GM12878 (cell line): Measurements from ENCODE around the gene OTOGL. TPM values are rescaled to one million over a fixed set of nuclear protein-coding genes. Genes with fewer than 3 reads are reported as not detected.

Source experiments
- ATAC-seq: fragments of 200-7000 bp; cut with Tn5 transposase; 3 replicates; pipeline ENCODE4 v1.9.1; 2020; ENCODE audit warnings: mild to moderate bottlenecking, moderate library complexity
- BruUV-seq: library from RNA; stranded (reverse); fragments of 400-500 nt; replicated peaks from 2 replicates; lab custom pipeline; 2021; lab: Mats Ljungman, UMichigan
- CTCF ChIA-PET: fragments of 300-600 bp; sonication (Branson Sonifier 250); formaldehyde crosslinking; extraction: SDS; loops from one replicate; lab custom pipeline; 2021; ENCODE audit warnings: inconsistent platforms; lab: Yijun Ruan, JAX
- POLR2A ChIA-PET: fragments of 350-600 bp; formaldehyde crosslinking; extraction: SDS; loops from one replicate; lab custom pipeline; 2021; ENCODE audit warnings: inconsistent platforms; lab: Charles Lee
- RAD21 ChIA-PET: fragments of 300-600 bp; sonication (Branson Sonifier 250); formaldehyde crosslinking; loops from one replicate; lab custom pipeline; 2023; ENCODE audit warnings: antibody characterized with exemption; ENCODE audit not compliant: unreplicated experiment; lab: Charles Lee
- SMC1A ChIA-PET: fragments of 300-600 bp; sonication (Branson Sonifier 250); formaldehyde crosslinking; loops from one replicate; lab custom pipeline; 2023; ENCODE audit not compliant: unreplicated experiment, uncharacterized antibody; lab: Charles Lee
- DNase-seq: peaks from one replicate; pipeline ENCODE4 v3.0.0-alpha.2; 2011; ENCODE audit warnings: low read depth, low spot score
- FAIRE-seq: peaks from 3 replicates; lab custom pipeline; 2011; peaks lifted over from hg19 to GRCh38; lab: Jason Lieb, UNC
- H2AFZ ChIP-seq: 2 replicates; pipeline ENCODE4 v1.6.0; 2011; ENCODE audit warnings: low read depth, low read length, control low read depth; ENCODE audit not compliant: control insufficient read depth
- H3K27ac ChIP-seq: 2 replicates; pipeline ENCODE4 v1.5.1; 2011; ENCODE audit warnings: control low read depth; ENCODE audit not compliant: control insufficient read depth, insufficient read depth
- H3K27me3 ChIP-seq, 2 experiments: replicated peaks in 1 of 2; 2 replicates each; pipeline versions ENCODE4 v1.6.0 to v1.6.1; 2011; ENCODE audit warnings: low read length in 1 of 2; ENCODE audit not compliant: control insufficient read depth in 2 of 2, insufficient read depth in 2 of 2
- H3K36me3 ChIP-seq, 2 experiments: 2 replicates each; pipeline ENCODE4 v1.5.1; 2011; ENCODE audit warnings: low read length in 1 of 2; ENCODE audit not compliant: control insufficient read depth in 2 of 2, insufficient read depth in 2 of 2
- H3K4me1 ChIP-seq: 2 replicates; pipeline ENCODE4 v1.6.1; 2011; ENCODE audit warnings: mild to moderate bottlenecking, low read length, moderate library complexity, mixed read lengths; ENCODE audit not compliant: control insufficient read depth, insufficient read depth
- H3K4me2 ChIP-seq: 2 replicates; pipeline ENCODE4 v1.6.0; 2011; ENCODE audit warnings: control low read depth; ENCODE audit not compliant: control insufficient read depth, insufficient read depth
- H3K4me3 ChIP-seq: fragments of 200-600 bp; sonication (generic); 2 replicates; pipeline ENCODE4 v1.5.1; 2016
- H3K79me2 ChIP-seq: 2 replicates; pipeline ENCODE4 v1.6.0; 2011; ENCODE audit warnings: low read length; ENCODE audit not compliant: control insufficient read depth, insufficient read depth
- H3K9ac ChIP-seq: 2 replicates; pipeline ENCODE4 v1.8.0; 2011; ENCODE audit warnings: low read length, control low read depth, mixed read lengths; ENCODE audit not compliant: control insufficient read depth, insufficient read depth
- H3K9me3 ChIP-seq: replicated peaks from 3 replicates; pipeline ENCODE4 v1.5.1; 2011; ENCODE audit warnings: mild to moderate bottlenecking, low read length; ENCODE audit not compliant: control insufficient read depth, insufficient read depth
- H4K20me1 ChIP-seq: 2 replicates; pipeline ENCODE4 v1.6.0; 2011; ENCODE audit not compliant: control insufficient read depth, insufficient read depth
- ASH2L ChIP-seq: fragments of 300-600, 200-600 bp; sonication (generic); IDR thresholded peaks from 2 replicates; pipeline ENCODE4 v1.6.1; 2017; ENCODE audit warnings: low read depth, mild to moderate bottlenecking, borderline replicate concordance
- BHLHE40 ChIP-seq, 2 experiments: fragments of 450-650 bp in 1 of 2; IDR thresholded peaks; 2 replicates each; pipeline ENCODE4 v1.6.1; 2011 to 2017; ENCODE audit warnings: low read depth in 2 of 2, borderline replicate concordance in 1 of 2, improper control_type of control experiment in 1 of 2, low read length in 1 of 2, mild to moderate bottlenecking in 1 of 2
- EZH2 ChIP-seq: IDR thresholded peaks from 2 replicates; pipeline ENCODE4 v1.6.1; 2012; ENCODE audit warnings: low read depth, mild to moderate bottlenecking, control low read depth, inconsistent platforms, low read length, borderline replicate concordance; ENCODE audit not compliant: control insufficient read depth
- GABPA ChIP-seq: IDR thresholded peaks from 2 replicates; pipeline ENCODE4 v1.6.1; 2014; ENCODE audit warnings: antibody characterized with exemption, low read depth, mild to moderate bottlenecking, inconsistent platforms
- GATAD2B ChIP-seq: fragments of 450-650 bp; conservative IDR thresholded peaks from 2 replicates; pipeline ENCODE4 v1.6.1; 2017; ENCODE audit warnings: low read depth, mild to moderate bottlenecking, moderate library complexity
- MAX ChIP-seq: IDR thresholded peaks from 2 replicates; pipeline ENCODE4 v1.6.1; 2012; ENCODE audit warnings: low read depth, low read length, improper control_type of control experiment
- MXI1 ChIP-seq: fragments of 150-350 bp; IDR thresholded peaks from 2 replicates; pipeline ENCODE4 v1.6.1; 2011; ENCODE audit warnings: low read depth, mild to moderate bottlenecking, inconsistent platforms, low read length, improper control_type of control experiment
- NFYB ChIP-seq: IDR thresholded peaks from 2 replicates; pipeline ENCODE4 v1.6.1; 2011; ENCODE audit warnings: low read depth, mild to moderate bottlenecking, low read length, improper control_type of control experiment, moderate library complexity; ENCODE audit not compliant: insufficient read depth
- NR2C2 ChIP-seq: IDR thresholded peaks from 2 replicates; pipeline ENCODE4 v1.6.1; 2011; ENCODE audit warnings: borderline replicate concordance, low read depth; ENCODE audit not compliant: control insufficient read depth, insufficient read length
- PAX8 ChIP-seq: fragments of 450-650 bp; IDR thresholded peaks from 2 replicates; pipeline ENCODE4 v1.6.1; 2017; ENCODE audit warnings: mild to moderate bottlenecking, moderate library complexity
- PBX3 ChIP-seq: IDR thresholded peaks from 2 replicates; pipeline ENCODE4 v1.6.1; 2011; ENCODE audit warnings: mild to moderate bottlenecking, low read depth, low read length, moderate library complexity; ENCODE audit not compliant: insufficient replicate concordance
- PML ChIP-seq: IDR thresholded peaks from 2 replicates; pipeline ENCODE4 v1.6.1; 2012; ENCODE audit warnings: low read length, inconsistent platforms
- SIN3A ChIP-seq: IDR thresholded peaks from 2 replicates; pipeline ENCODE4 v1.6.1; 2012; ENCODE audit warnings: low read depth, low read length, improper control_type of control experiment
- SMAD5 ChIP-seq: IDR thresholded peaks from 2 replicates; pipeline ENCODE4 v1.6.1; 2016; ENCODE audit warnings: antibody characterized with exemption, low read depth
- SMC3 ChIP-seq: IDR thresholded peaks from 2 replicates; pipeline ENCODE4 v1.6.1; 2011; ENCODE audit warnings: low read length, improper control_type of control experiment, borderline replicate concordance
- STAT1 ChIP-seq: fragments of 450-650 bp; conservative IDR thresholded peaks from 2 replicates; pipeline ENCODE4 v1.6.1; 2014; ENCODE audit warnings: antibody characterized with exemption, mild to moderate bottlenecking
- TARDBP ChIP-seq: IDR thresholded peaks from 2 replicates; pipeline ENCODE4 v1.6.1; 2016; ENCODE audit warnings: borderline replicate concordance
- WRNIP1 ChIP-seq: IDR thresholded peaks from 2 replicates; pipeline ENCODE4 v1.6.1; 2011; ENCODE audit warnings: low read depth, low read length, improper control_type of control experiment, borderline replicate concordance
- ZNF207 ChIP-seq: fragments of 450-650 bp; IDR thresholded peaks from 2 replicates; pipeline ENCODE4 v1.6.1; 2014; ENCODE audit warnings: antibody characterized with exemption, mild to moderate bottlenecking, borderline replicate concordance
- WGBS: methylation state at CpG from one replicate; pipeline ENCODE4 v1.1.6; 2016; ENCODE audit warnings: low lambda C conversion rate; ENCODE audit not compliant: insufficient replicate concordance, insufficient coverage; ENCODE audit errors: missing lambda C conversion rate; 5-methylcytosine and 5-hydroxymethylcytosine counted together
- in situ Hi-C: fragments of 300-500 bp; cut with MboI; formaldehyde crosslinking; loops from 9 replicates; pipeline ENCODE4 v1.14.3; 2018; ENCODE audit warnings: mixed read lengths
- intact Hi-C: fragments of 100-400 bp; cut with micrococcal nuclease; formaldehyde crosslinking; loops from one replicate; pipeline ENCODE4 v1.14.2; 2022; ENCODE audit not compliant: unreplicated experiment
- polyA plus RNA-seq, 11 experiments: library from polyadenylated mRNA; depleted of rRNA in 4 of 11; unstranded in 6 of 11; stranded (reverse) in 5 of 11; fragments of >200 nt; fragmentation: Nextera tagmentation in 4 of 11; fragmentation: Illumina TruSeq in 1 of 11; extraction: Ambion mirVana in 4 of 11; extraction: Trizol in 1 of 11; gene quantifications; 1 replicate in 1 of 11; 2 replicates in 10 of 11; pipeline versions ENCODE4 v1.2.1 to v1.2.3, GENCODE V29; 2011 to 2016; ENCODE audit warnings: inconsistent platforms in 2 of 11, missing spikeins in 2 of 11, low read depth in 1 of 11
- total RNA-seq, 4 experiments: library from RNA; depleted of rRNA in 3 of 4; stranded (reverse); fragments of >200 nt in 3 of 4; fragmentation: Illumina TruSeq in 1 of 4; extraction: Trizol in 1 of 4; gene quantifications; 2 replicates each; pipeline versions ENCODE4 v1.2.1 to v1.2.3, GENCODE V29; 2013 to 2021

OTOGL gene
- total and polyA plus RNA-seq, 10 of the 15 experiments (the other 5 are each of a cell fraction or from before 2014, with no cell fraction given), result 0.04 to 3.7 (median 0.27) TPM

DNA sequence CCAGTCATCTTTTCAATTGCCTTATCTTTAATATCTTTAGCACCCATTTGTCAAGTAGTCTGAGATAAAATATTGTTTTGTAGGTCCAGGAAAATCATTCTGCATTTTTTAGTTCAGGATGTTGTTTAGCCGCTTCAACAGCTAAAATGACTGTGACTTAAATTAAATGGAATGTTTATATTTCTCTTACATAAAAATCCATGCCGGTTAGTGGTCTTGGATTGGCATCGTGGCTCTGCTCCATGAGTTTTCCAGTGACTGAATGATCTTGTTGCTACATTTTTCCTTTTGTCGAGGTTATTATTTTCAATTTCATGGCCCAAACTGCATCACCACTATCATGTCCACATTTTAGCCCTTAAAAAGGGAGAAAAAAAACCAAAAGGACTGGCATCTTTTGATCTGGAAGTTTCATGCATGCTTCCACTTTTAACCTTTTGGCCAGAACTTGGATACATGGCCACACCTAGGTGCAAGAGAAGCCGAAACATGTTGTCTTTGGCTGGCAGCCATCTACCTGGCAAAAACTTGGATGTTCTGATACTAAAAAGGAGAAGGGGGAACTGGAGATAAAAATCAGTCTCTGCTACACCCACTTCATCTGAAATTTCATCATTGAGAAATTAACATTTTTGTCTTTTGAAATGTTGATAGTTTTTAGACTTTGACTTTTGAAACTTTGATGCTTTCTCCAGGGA, 142.4 kb downstream of the OTOGL start:
- no peaks in the 10 kb centered on the region for H3K9me3 ChIP-seq
- H3K27ac ChIP-seq, result no peak overlapping the region
- BruUV-seq, result no TSS peak
- H3K36me3 ChIP-seq, result no peaks in the 10 kb centered on the region
- intact Hi-C loops, result no loop called here
- H3K27me3 ChIP-seq, result no peaks in the 10 kb centered on the region
- in situ Hi-C loops, result no loop called here
- H3K9ac ChIP-seq, result no peak overlapping the region
- no peak for TF ChIP-seq PML
- TF ChIP-seq BHLHE40 (IDR thresholded peaks at IDR 0.05; ENCODE audit: borderline replicate concordance in 1 of 2, low read depth in 2 of 2, low read length in 1 of 2), result no peak
- no peak for TF ChIP-seq NFYB
- no peak for TF ChIP-seq EZH2
- no peak for TF ChIP-seq ASH2L
- no peak for TF ChIP-seq GATAD2B
- TF ChIP-seq SMC3, result no peak
- no peak for TF ChIP-seq SMAD5
- no peak for TF ChIP-seq ZNF207
- TF ChIP-seq STAT1, result no peak
- TF ChIP-seq NR2C2, result no peak
- no peak for TF ChIP-seq GABPA
- no peak for TF ChIP-seq WRNIP1
- TF ChIP-seq MAX, result no peak
- TF ChIP-seq MXI1, result no peak
- TF ChIP-seq TARDBP, result no peak
- TF ChIP-seq PBX3, result no peak
- TF ChIP-seq PAX8, result no peak
- TF ChIP-seq SIN3A, result no peak
- FAIRE-seq (no peak), ATAC-seq (no peak), DNase-seq (no peak)
- POLR2A ChIA-PET, result no interaction called here
- H3K4me2 ChIP-seq, result no peak overlapping the region
- H4K20me1 ChIP-seq, result no peaks in the 10 kb centered on the region
- RAD21 ChIA-PET, result no interaction called here
- no peak overlapping the region for H2AFZ ChIP-seq
- H3K4me3 ChIP-seq, result no peak overlapping the region
- 49% methylated on average over 5 of the region's 5 CpGs for WGBS
- CTCF ChIA-PET, result no interaction called here
- H3K4me1 ChIP-seq, result no peaks in the 10 kb centered on the region
- no peaks in the 10 kb centered on the region for H3K79me2 ChIP-seq
- SMC1A ChIA-PET, result interaction anchor here (1.1 kb wide), 1 partner anchor 25 kb away, joined by 3 read pairs; no protein-coding TSS in a partner anchor
